ENCODE measurements around the gene LDLRAD4. TPM values are rescaled to one million over a fixed set of nuclear protein-coding genes. Genes with fewer than 3 reads are reported as not detected.
"Not testable (repeated sequence)": the region's sequence is repeated elsewhere in the genome, so short reads cannot be mapped to it uniquely, and the experiment has no call there.

The LDLRAD4 gene
- polyA plus RNA-seq, 1 donor = 9.3 TPM

DNA sequence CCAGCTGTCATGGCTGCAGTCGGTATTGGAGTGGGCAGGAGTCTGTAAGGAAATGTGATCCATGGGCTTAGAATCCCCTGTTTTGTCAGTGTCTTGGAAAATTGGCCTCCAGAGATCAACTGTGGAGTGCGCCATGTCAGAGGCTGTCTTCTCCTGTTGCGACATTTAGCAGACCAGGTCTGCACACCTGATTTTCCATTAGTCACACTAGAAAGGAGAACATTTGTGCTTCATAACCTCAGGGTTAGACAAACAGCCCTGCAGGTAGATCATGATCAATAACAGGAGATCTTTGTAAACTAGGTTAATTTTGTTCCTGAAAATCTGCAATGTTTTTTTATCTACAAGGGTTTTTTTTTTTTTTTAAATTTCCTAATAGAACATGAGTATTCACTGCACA, 28.0 kb downstream of the LDLRAD4 start:
- no peak for DNase-seq (ENCODE audit: low read depth)

- DNase-seq (ENCODE audit: low read depth) = no peak
Measured at GRCh38 chr18:13247506-13247905, 28.9 kb downstream of the LDLRAD4 start.

- DNase-seq (ENCODE audit: low read depth) = no peak
Measured at GRCh38 chr18:13252686-13253410, 34.3 kb downstream of the LDLRAD4 start.

GRCh38 chr18:13253786-13254688, 35.5 kb downstream of the LDLRAD4 start:
- no peak for DNase-seq (ENCODE audit: low read depth)

DNA sequence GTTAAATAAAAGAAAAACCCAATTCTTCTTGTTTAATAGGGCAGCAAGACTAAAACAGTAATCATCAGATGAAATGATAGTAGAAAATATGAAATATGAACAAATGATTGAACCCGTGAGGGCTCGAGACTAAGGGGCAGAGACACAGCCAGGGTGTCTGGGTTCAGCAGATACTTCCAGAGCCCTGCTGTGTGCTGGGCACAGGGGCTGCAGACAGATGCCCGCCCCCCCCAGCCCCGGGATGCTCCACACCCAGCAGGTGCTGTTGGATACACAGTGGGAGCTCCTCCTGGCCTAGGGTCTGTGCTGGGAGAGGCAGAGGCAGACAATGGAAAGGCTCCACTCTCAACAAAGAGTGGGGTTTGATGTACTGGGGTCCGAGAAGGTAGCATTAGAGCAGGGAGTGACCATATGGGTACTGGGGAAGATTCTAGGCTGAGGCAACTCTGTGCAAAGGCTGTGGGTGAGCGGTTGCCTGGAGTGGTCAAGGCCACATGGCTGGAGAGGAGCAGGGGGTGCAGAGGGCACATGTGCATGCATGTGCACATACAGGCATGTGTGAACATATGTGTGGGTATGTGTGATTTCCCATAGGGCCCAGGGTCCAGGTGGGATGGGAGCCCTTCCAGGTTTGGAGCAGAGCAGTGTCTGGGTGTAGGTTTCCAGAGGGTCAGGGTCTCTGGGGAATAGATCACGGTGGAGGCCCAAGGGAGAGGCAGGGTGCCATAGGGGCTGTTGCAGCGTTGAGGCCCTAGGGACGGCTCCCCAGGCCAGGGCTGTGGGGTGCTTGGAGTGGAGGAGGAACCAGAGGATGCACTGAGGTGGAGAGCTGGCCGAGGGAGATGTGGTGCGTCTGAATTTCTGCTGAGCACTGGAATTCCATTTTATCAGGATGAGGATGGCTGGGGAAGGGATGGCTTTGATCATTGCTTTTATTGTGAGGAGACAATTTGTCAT, 36.7 kb downstream of the LDLRAD4 start:
- no peak for DNase-seq (ENCODE audit: low read depth)

- DNase-seq (ENCODE audit: low read depth) = no peak
Measured at GRCh38 chr18:13256444-13257305, 38.1 kb downstream of the LDLRAD4 start.

- no peak for DNase-seq (ENCODE audit: low read depth)
Measured at GRCh38 chr18:13257361-13257980, 38.9 kb downstream of the LDLRAD4 start.

GRCh38 chr18:13258921-13259320, 40.4 kb downstream of the LDLRAD4 start:
- no peak for DNase-seq (ENCODE audit: low read depth)

GRCh38 chr18:13259701-13260100, 41.1 kb downstream of the LDLRAD4 start:
- no peak for DNase-seq (ENCODE audit: low read depth)

- no peak for DNase-seq (ENCODE audit: low read depth)
Measured at GRCh38 chr18:13260197-13260934, 41.8 kb downstream of the LDLRAD4 start.

- no peak for DNase-seq (ENCODE audit: low read depth)
Measured at GRCh38 chr18:13260935-13261640, 42.5 kb downstream of the LDLRAD4 start.

- DNase-seq (ENCODE audit: low read depth) = no peak
Measured at GRCh38 chr18:13261661-13262357, 43.2 kb downstream of the LDLRAD4 start.

DNA sequence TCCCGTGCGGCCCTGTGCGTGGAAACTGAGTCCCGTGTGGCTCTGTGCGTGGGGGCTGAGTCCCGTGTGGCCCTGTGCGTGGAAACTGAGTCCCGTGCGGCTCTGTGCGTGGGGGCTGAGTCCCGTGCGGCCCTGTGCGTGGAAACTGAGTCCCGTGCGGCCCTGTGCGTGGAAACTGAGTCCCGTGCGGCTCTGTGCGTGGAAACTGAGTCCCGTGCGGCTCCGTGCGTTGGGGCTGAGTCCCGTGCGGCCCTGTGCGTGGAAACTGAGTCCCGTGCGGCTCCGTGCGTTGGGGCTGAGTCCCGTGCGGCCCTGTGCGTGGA, 43.8 kb downstream of the LDLRAD4 start:
- not testable (repeated sequence) for DNase-seq (ENCODE audit: low read depth)

- no peak for DNase-seq (ENCODE audit: low read depth)
Measured at GRCh38 chr18:13262839-13263691, 44.5 kb downstream of the LDLRAD4 start.

DNA sequence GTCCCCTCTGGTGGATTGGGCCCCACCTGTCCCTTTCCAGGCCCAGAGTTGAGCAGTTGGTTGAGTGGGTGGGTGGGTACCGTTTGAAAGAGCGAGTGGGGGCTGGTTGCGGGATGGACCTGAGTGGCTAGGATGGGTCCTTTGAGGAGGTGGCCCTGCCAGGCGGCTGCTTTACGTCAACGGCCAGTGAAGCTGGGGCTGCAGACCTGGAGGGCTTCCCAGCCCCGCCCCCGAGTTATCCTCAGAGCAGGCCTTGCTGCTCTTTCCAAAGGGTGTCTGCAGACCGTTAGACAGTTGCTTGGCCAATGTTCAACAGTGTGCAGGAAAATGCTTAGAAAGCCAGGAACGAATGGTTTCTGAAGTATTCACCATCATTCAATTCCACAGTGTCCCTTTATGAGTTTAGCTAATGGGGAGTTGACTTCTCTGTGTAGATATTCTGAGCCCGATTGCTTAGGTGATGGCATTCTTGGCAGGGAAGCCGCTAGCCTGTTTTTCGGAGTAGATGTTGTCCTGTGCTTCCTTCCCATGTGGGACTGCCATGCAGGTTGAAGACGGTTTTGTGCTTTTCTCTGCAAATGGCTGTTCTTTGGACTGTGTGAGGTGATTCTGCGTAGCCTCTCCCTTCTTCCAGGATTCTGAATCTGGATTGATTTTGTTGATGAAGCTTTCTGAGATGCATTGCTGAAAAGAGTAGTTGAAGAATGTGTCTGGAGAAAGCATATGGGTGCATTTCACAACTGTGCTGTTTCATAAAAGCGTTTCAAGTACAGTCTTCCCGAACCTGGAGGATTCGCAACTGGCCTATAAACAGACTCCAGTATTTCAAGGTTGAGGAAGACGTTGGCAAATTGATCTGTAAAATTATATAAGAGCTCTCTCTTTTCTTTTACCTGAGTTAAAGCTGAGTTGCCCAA, 45.8 kb downstream of the LDLRAD4 start:
- DNase-seq (ENCODE audit: low read depth) = no peak

Data from forelimb muscle (tissue), 1 donor.